ENCODE results near the gene CTTN.

CTTN gene

GRCh38 chr11:70458736-70459135 lies 60.4 kb downstream of the CTTN start:
- Histone ChIP-seq H3K9ac (ENCODE audit: insufficient read length, low read depth) (no peak overlapping the region), H3K36me3 (ENCODE audit: insufficient read depth, insufficient read length, low read length) (no peaks in the 10 kb centered on the region), H3K4me3 (ENCODE audit: insufficient read length, low read depth) (no peak overlapping the region), H3K27me3 (ENCODE audit: insufficient read depth, insufficient read length) (no peaks in the 10 kb centered on the region), H3K9me3 (ENCODE audit: insufficient read depth, low read length) (0 out of 2 replicates have a peak, but pooled peaks cover 5% of the 10 kb centered on the region), H3K4me1 (ENCODE audit: insufficient read depth, insufficient read length) (peaks cover 3% of the 10 kb centered on the region)
- TF ChIP-seq ZNF274 (IDR thresholded peaks at IDR 0.05; ENCODE audit: low read depth, low read length) (no peak), YY1 (IDR thresholded peaks at IDR 0.05; ENCODE audit: insufficient read depth, insufficient read length) (no peak)
- DNase-seq (ENCODE audit: low read depth, low spot score): no peak

DNA sequence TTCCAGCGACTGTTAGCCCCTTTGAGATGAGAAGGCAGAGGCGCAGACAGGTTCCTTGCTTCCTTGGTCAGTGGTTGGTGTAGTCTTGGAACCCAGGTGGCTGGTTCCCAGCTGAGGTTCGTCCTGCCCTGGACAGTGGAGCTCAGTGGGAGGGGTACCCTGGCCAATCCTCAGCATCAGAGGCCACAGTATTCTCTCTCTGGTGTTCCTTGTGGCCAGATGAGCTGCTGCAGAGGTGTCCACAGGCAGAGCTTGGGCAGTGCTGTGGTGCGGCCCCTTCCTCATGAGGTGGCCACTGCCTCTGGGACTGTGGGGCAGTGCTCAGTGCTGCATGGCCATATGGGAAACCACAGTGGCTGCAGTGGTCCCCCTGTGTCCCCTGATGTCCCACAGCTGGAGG lies 61.8 kb downstream of the CTTN start:
- no peak overlapping the region for H3K4me3 ChIP-seq (ENCODE audit: insufficient read length, low read depth)
- H3K9me3 ChIP-seq (ENCODE audit: insufficient read depth, low read length): 0 out of 2 replicates have a peak, but pooled peaks cover 5% of the 10 kb centered on the region

GRCh38 chr11:70460964-70461363 lies 62.6 kb downstream of the CTTN start:
- no peak for DNase-seq (ENCODE audit: low read depth, low spot score)
- no peaks in the 10 kb centered on the region for H3K36me3 ChIP-seq (ENCODE audit: insufficient read depth, insufficient read length, low read length)
- 0 out of 2 replicates have a peak, but pooled peaks cover 5% of the 10 kb centered on the region for H3K9me3 ChIP-seq (ENCODE audit: insufficient read depth, low read length)
- no peaks in the 10 kb centered on the region for H3K27me3 ChIP-seq (ENCODE audit: insufficient read depth, insufficient read length)
- H3K9ac ChIP-seq (ENCODE audit: insufficient read length, low read depth): no peak overlapping the region
- no peak for TF ChIP-seq ZNF274 (IDR thresholded peaks at IDR 0.05; ENCODE audit: low read depth, low read length)
- TF ChIP-seq YY1 (IDR thresholded peaks at IDR 0.05; ENCODE audit: insufficient read depth, insufficient read length): no peak
- no peak for TF ChIP-seq SUZ12 (IDR thresholded peaks at IDR 0.05; ENCODE audit: extremely low read depth, insufficient read depth, insufficient read length)
- no peak overlapping the region for H3K4me3 ChIP-seq (ENCODE audit: insufficient read length, low read depth)
- H3K4me1 ChIP-seq (ENCODE audit: insufficient read depth, insufficient read length): peaks cover 7% of the 10 kb centered on the region

More for the DNA sequence above, 61.8 kb downstream of the CTTN start:
- H3K36me3 ChIP-seq (ENCODE audit: insufficient read depth, insufficient read length, low read length): no peaks in the 10 kb centered on the region
- H3K9ac ChIP-seq (ENCODE audit: insufficient read length, low read depth): no peak overlapping the region
- TF ChIP-seq ZNF274 (IDR thresholded peaks at IDR 0.05; ENCODE audit: low read depth, low read length): no peak
- TF ChIP-seq SUZ12 (IDR thresholded peaks at IDR 0.05; ENCODE audit: extremely low read depth, insufficient read depth, insufficient read length): no peak
- TF ChIP-seq YY1 (IDR thresholded peaks at IDR 0.05; ENCODE audit: insufficient read depth, insufficient read length): no peak
- H3K4me1 ChIP-seq (ENCODE audit: insufficient read depth, insufficient read length): peaks cover 7% of the 10 kb centered on the region
- DNase-seq (ENCODE audit: low read depth, low spot score): no peak
- H3K27me3 ChIP-seq (ENCODE audit: insufficient read depth, insufficient read length): no peaks in the 10 kb centered on the region

GRCh38 chr11:70462818-70463477 lies 64.6 kb downstream of the CTTN start:
- Histone ChIP-seq H3K9me3 (ENCODE audit: insufficient read depth, low read length) (0 out of 2 replicates have a peak, but pooled peaks cover 5% of the 10 kb centered on the region), H3K4me1 (ENCODE audit: insufficient read depth, insufficient read length) (peaks cover 7% of the 10 kb centered on the region), H3K27me3 (ENCODE audit: insufficient read depth, insufficient read length) (no peaks in the 10 kb centered on the region), H3K4me3 (ENCODE audit: insufficient read length, low read depth) (no peak overlapping the region), H3K36me3 (ENCODE audit: insufficient read depth, insufficient read length, low read length) (no peaks in the 10 kb centered on the region), H3K9ac (ENCODE audit: insufficient read length, low read depth) (no peak overlapping the region)
- DNase-seq (ENCODE audit: low read depth, low spot score): no peak
- TF ChIP-seq ZNF274 (IDR thresholded peaks at IDR 0.05; ENCODE audit: low read depth, low read length) (no peak), SUZ12 (IDR thresholded peaks at IDR 0.05; ENCODE audit: extremely low read depth, insufficient read depth, insufficient read length) (no peak), YY1 (IDR thresholded peaks at IDR 0.05; ENCODE audit: insufficient read depth, insufficient read length) (no peak)

DNA sequence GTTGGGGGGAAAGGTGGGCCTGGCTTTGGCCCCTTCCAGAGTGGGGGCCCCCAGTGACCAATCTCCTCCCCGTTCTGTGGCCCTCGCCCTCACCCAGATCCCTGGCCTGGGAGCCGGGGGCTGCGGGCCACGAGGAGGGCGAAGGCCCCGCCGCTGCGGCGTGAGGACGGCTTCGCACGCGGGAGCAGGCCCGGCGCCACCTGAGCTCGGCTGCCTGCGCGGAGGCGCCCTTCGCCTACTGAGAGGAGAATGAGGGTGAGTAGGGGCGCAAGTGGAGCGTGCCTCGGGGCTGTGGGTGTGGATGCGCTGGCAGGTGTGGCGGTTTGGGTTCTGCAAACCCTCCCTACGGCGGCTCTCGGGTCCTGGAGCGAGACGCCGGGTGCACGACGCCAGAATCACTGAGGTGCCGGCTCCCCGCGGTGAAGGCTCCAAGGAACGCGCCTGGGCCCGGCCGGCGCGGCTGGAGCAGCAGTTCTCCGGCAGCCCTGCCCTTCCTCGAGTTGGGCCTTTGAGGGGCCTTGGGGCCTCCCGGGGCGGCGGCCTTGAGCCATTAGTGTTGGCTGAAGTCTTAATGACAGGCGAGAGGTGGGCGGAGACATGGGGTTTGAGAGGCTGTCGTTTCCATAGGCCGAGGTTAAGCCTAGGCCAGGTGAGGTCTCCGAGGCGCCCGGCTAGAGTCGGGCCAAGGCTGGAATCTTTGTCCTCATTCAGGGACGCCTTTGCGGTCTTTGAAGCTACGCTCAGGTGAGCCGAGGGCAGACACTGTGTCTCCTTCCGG lies 65.3 kb downstream of the CTTN start:
- DNase-seq (ENCODE audit: low read depth, low spot score): no peak
- H3K27me3 ChIP-seq (ENCODE audit: insufficient read depth, insufficient read length): no peaks in the 10 kb centered on the region
- H3K9me3 ChIP-seq (ENCODE audit: insufficient read depth, low read length): 0 out of 2 replicates have a peak, but pooled peaks cover 5% of the 10 kb centered on the region
- H3K36me3 ChIP-seq (ENCODE audit: insufficient read depth, insufficient read length, low read length): no peaks in the 10 kb centered on the region
- no peak overlapping the region for H3K9ac ChIP-seq (ENCODE audit: insufficient read length, low read depth)
- TF ChIP-seq YY1 (IDR thresholded peaks at IDR 0.05; ENCODE audit: insufficient read depth, insufficient read length): no peak
- no peak for TF ChIP-seq SUZ12 (IDR thresholded peaks at IDR 0.05; ENCODE audit: extremely low read depth, insufficient read depth, insufficient read length)
- no peak for TF ChIP-seq ZNF274 (IDR thresholded peaks at IDR 0.05; ENCODE audit: low read depth, low read length)
- H3K4me3 ChIP-seq (ENCODE audit: insufficient read length, low read depth): no peak overlapping the region
- H3K4me1 ChIP-seq (ENCODE audit: insufficient read depth, insufficient read length): peaks cover 7% of the 10 kb centered on the region

DNA sequence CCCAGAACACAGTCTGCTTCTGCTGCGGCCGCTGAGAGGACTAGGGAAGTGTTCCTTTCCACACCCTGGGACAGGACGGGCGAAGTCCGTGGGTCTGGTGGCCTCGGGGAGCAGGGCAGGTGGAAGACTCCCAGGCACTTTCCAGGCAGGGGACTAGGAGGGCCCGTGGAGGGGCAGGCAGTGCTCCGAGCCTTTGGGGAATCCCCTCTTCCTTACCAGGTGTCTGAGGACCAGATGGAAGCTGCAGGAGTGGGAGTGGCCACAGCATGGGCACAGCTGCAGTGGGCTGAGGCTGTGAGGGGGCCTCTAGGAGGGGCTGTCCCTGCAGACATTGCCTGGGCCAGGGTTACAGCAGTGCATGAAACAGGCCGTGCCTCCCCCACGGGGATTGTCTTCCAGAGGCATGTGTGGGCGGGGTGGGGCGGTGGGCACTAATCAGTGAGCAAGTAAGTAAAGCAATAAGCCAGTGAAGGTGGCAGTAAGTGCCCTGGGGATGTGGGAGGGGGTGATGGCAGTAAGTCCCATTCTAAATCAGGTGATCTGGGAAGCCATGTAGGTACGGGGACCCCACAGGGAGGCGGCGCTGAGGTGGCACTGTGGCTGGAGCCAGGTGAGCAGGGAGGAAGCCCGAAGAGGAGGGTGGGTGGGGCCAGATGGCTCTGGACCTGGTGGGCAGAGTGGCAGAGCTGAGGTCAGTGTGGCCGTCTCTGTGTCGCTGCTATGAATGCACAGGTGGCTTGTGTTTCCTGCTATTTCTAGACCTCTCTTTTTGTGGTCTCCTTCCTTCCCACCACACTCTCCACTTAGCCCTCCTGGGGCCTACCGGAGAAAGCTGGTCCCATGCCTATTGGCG lies 66.4 kb downstream of the CTTN start:
- Histone ChIP-seq H3K27me3 (ENCODE audit: insufficient read depth, insufficient read length) (no peaks in the 10 kb centered on the region), H3K9me3 (ENCODE audit: insufficient read depth, low read length) (0 out of 2 replicates have a peak, but pooled peaks cover 5% of the 10 kb centered on the region), H3K4me1 (ENCODE audit: insufficient read depth, insufficient read length) (peaks cover 7% of the 10 kb centered on the region), H3K36me3 (ENCODE audit: insufficient read depth, insufficient read length, low read length) (no peaks in the 10 kb centered on the region), H3K9ac (ENCODE audit: insufficient read length, low read depth) (no peak overlapping the region), H3K4me3 (ENCODE audit: insufficient read length, low read depth) (no peak overlapping the region)
- TF ChIP-seq SUZ12 (IDR thresholded peaks at IDR 0.05; ENCODE audit: extremely low read depth, insufficient read depth, insufficient read length): no peak
- TF ChIP-seq ZNF274 (IDR thresholded peaks at IDR 0.05; ENCODE audit: low read depth, low read length): no peak
- TF ChIP-seq YY1 (IDR thresholded peaks at IDR 0.05; ENCODE audit: insufficient read depth, insufficient read length): no peak
- no peak for DNase-seq (ENCODE audit: low read depth, low spot score)

All from NT2/D1 (cell line).